Osteoblast (primary cell): ENCODE results near the gene MACROD2. TPM values are rescaled to one million over a fixed set of nuclear protein-coding genes. Genes with fewer than 3 reads are reported as not detected.

ENCODE experiments used
- DNase-seq: peaks from one replicate; pipeline ENCODE4 v3.0.0; 2011; ENCODE audit warnings: low spot score, mixed read lengths; ENCODE audit not compliant: insufficient read length; ENCODE audit errors: missing footprints
- H2AFZ ChIP-seq: 2 replicates; pipeline ENCODE4 v1.6.0; 2011; ENCODE audit warnings: mild to moderate bottlenecking, low read length
- H3K27ac ChIP-seq: 2 replicates; pipeline ENCODE4 v1.5.1; 2011; ENCODE audit warnings: mild to moderate bottlenecking, low read depth, low read length, moderate library complexity
- H3K27me3 ChIP-seq: 2 replicates; pipeline ENCODE4 v1.6.0; 2012; ENCODE audit warnings: mild to moderate bottlenecking, control low read depth, inconsistent platforms, low read length, moderate library complexity; ENCODE audit not compliant: insufficient read depth
- H3K36me3 ChIP-seq: 2 replicates; pipeline ENCODE4 v1.5.1; 2011; ENCODE audit warnings: mild to moderate bottlenecking, low read length, control low read depth, moderate library complexity; ENCODE audit not compliant: insufficient read depth
- H3K4me1 ChIP-seq: 2 replicates; pipeline ENCODE4 v1.5.1; 2011; ENCODE audit warnings: mild to moderate bottlenecking, low read length, control low read depth, moderate library complexity; ENCODE audit not compliant: insufficient read depth
- H3K4me2 ChIP-seq: 2 replicates; pipeline ENCODE4 v1.6.0; 2011; ENCODE audit warnings: mild to moderate bottlenecking, low read length; ENCODE audit not compliant: insufficient read depth
- H3K4me3 ChIP-seq: fragments of 200-600 bp; sonication (generic); 3 replicates; pipeline ENCODE4 v1.5.1; 2012; ENCODE audit warnings: mild to moderate bottlenecking, low read length, inconsistent platforms; ENCODE audit not compliant: insufficient read depth
- H3K79me2 ChIP-seq: 2 replicates; pipeline ENCODE4 v1.6.0; 2012; ENCODE audit warnings: mild to moderate bottlenecking, low read length, control low read depth, inconsistent platforms; ENCODE audit not compliant: insufficient read depth
- H3K9me3 ChIP-seq: 2 replicates; pipeline ENCODE4 v1.5.1; 2011; ENCODE audit warnings: low read depth, low read length, control low read depth
- H4K20me1 ChIP-seq: 2 replicates; pipeline ENCODE4 v1.6.0; 2012; ENCODE audit warnings: mild to moderate bottlenecking, low read length, control low read depth; ENCODE audit not compliant: insufficient read depth
- CTCF ChIP-seq: IDR thresholded peaks from 2 replicates; pipeline ENCODE4 v1.5.1; 2011; ENCODE audit warnings: mild to moderate bottlenecking, low read depth, low read length, moderate library complexity; ENCODE audit errors: extremely low read depth
- total RNA-seq: library from RNA; depleted of rRNA; stranded (reverse); fragments of >200 nt; gene quantifications from 2 replicates; pipeline ENCODE4 v1.2.3, GENCODE V29; 2012

MACROD2 gene
- total RNA-seq, 1 donor, result 4.0 TPM

- Histone ChIP-seq H3K9me3 (no peaks in the 10 kb centered on the region), H3K27ac (no peak overlapping the region), H4K20me1 (no peaks in the 10 kb centered on the region), H3K4me2 (no peak overlapping the region), H3K79me2 (no peaks in the 10 kb centered on the region), H3K27me3 (no peaks in the 10 kb centered on the region), H2AFZ (no peak overlapping the region), H3K4me1 (no peaks in the 10 kb centered on the region), H3K4me3 (no peak overlapping the region), H3K36me3 (no peaks in the 10 kb centered on the region)
- no peak for TF ChIP-seq CTCF
- DNase-seq, result no peak
Measured at GRCh38 chr20:15563836-15564235, 1568.5 kb downstream of the MACROD2 start.

GRCh38 chr20:15564981-15565380, 1569.7 kb downstream of the MACROD2 start:
- Histone ChIP-seq H3K79me2 (no peaks in the 10 kb centered on the region), H4K20me1 (no peaks in the 10 kb centered on the region), H3K9me3 (no peaks in the 10 kb centered on the region), H3K4me1 (no peaks in the 10 kb centered on the region), H3K36me3 (no peaks in the 10 kb centered on the region), H3K4me2 (no peak overlapping the region), H2AFZ (no peak overlapping the region), H3K4me3 (no peak overlapping the region), H3K27ac (no peak overlapping the region), H3K27me3 (no peaks in the 10 kb centered on the region)
- TF ChIP-seq CTCF, result no peak
- no peak for DNase-seq

GRCh38 chr20:15565786-15566185, 1570.5 kb downstream of the MACROD2 start:
- Histone ChIP-seq H3K36me3 (no peaks in the 10 kb centered on the region), H3K27ac (no peak overlapping the region), H3K4me1 (no peaks in the 10 kb centered on the region), H3K4me2 (no peak overlapping the region), H3K79me2 (no peaks in the 10 kb centered on the region), H2AFZ (no peak overlapping the region), H3K4me3 (no peak overlapping the region), H4K20me1 (no peaks in the 10 kb centered on the region), H3K27me3 (no peaks in the 10 kb centered on the region), H3K9me3 (no peaks in the 10 kb centered on the region)
- DNase-seq, result no peak
- no peak for TF ChIP-seq CTCF

- Histone ChIP-seq H3K27me3 (no peaks in the 10 kb centered on the region), H3K27ac (no peak overlapping the region), H3K36me3 (no peaks in the 10 kb centered on the region), H3K79me2 (no peaks in the 10 kb centered on the region), H3K4me2 (no peak overlapping the region), H2AFZ (no peak overlapping the region), H3K9me3 (no peaks in the 10 kb centered on the region), H3K4me3 (no peak overlapping the region), H4K20me1 (no peaks in the 10 kb centered on the region), H3K4me1 (no peaks in the 10 kb centered on the region)
- no peak for TF ChIP-seq CTCF
- no peak for DNase-seq
Measured at GRCh38 chr20:15567219-15567618, 1571.9 kb downstream of the MACROD2 start.
